OCI-LY3 (cell line): Measurements from ENCODE around the gene TEAD1.

Experiments
- CTCF ChIP-seq: fragments of 200-600, 300-600 bp; sonication (generic); IDR thresholded peaks from 2 replicates; pipeline ENCODE4 v1.5.1; 2014; ENCODE audit warnings: antibody characterized with exemption, low read length, low read depth
- EZH2phosphoT487 ChIP-seq: fragments of 200-600 bp; shearing (Covaris generic); IDR thresholded peaks from 2 replicates; pipeline ENCODE4 v1.6.1; 2018; ENCODE audit warnings: antibody characterized with exemption, mixed run types, low read depth

GRCh38 chr11:12924650-12925049 lies 250.4 kb downstream of the TEAD1 start:
- no peak for TF ChIP-seq EZH2phosphoT487
- no peak for TF ChIP-seq CTCF
